Astrocyte of the spinal cord (primary cell): Measurements from ENCODE around the gene ABHD15.
A peak's percentile ranks its signal among the peaks of the same experiment; 100 is the strongest.

Experiments used
- DNase-seq: peaks from one replicate; pipeline ENCODE4 v3.0.0; 2011; ENCODE audit warnings: low read depth, low spot score
- H3K4me3 ChIP-seq: 2 replicates; pipeline ENCODE4 v1.5.1; 2011; ENCODE audit warnings: low read depth, mild to moderate bottlenecking, low read length, moderate library complexity
- in situ Hi-C: cut with HindIII; loops from 2 replicates; pipeline ENCODE4 v1.10.0; 2017; ENCODE audit warnings: low sequenced_read_pairs
- TF ChIP-seq, protein P1 (sequence below): IDR thresholded peaks from 2 replicates; pipeline ENCODE4 v1.5.1; 2012; ENCODE audit warnings: low read depth, mild to moderate bottlenecking, low read length, inconsistent platforms

The ABHD15 gene

DNA sequence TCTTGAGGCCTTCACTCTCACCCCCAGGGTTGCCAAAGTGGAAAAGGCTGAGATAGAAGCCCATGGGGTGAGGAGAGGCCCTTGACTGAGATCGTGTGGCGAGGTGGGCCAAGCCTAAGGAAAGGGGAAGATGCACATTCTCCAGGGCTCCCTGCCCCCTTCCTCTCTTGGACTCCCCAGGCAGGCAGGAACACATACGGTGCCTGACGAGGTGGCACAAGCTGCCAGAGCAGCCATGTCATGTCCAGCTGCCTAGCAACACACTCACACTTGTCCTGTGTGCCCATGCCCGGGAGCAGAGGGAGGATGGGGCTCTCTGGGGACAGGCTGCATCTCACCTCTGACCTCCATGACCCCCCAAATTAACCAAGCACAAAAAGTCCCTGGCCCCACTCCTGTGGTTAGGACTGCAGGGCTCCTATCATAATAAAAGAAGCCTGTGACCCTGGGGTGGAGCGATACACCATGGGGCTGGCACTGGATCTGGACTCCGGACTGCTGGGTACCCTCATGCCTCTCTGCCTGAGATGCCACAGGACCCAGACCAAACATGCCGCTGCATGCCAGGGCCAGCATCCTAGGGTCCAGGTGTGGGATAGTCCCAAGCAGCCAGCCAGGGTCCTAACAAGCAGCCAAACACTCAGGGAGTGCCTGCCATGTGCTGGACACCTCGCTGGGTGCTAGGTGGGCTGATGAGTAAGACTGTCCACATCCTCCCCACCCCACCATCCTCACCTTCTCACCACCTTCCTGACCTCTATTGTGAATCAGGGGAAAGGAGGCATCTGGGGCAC, 20.0 kb upstream of the ABHD15 start:
- no peak overlapping the region for H3K4me3 ChIP-seq
- in situ Hi-C loops = no loop called here

DNA sequence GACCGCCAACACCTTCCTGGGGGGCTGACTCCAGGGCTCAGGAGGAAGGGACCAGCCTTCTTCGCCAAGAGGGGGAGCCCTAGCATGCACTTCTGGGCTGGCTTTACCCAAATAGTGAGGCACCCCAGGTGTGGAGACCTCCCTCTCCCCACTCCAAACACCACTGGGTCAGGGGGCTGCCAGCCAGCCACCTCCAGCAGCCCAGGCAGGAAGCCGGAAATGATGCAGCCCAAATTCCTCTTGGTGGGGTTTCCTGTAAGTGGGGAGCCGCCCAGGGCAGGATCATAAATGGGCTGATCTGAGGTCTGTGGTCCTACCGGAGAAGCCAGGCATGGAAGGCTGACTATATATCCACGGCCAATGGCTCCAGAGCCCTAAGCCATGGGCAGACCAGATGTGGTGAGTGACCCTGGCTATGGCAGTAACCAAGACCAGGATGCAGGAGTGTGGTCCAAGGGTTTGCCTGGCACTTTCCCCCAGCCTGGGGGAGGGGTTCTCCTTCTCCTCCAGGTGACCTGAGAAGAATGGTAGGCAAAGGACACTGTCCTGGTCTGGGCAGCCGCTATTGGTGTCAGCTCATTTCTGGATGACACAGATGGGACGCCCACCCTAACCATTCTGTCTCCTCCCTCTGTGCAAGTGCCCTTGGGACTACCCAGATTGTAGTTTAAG, 18.4 kb upstream of the ABHD15 start:
- TF ChIP-seq, protein P1, sequence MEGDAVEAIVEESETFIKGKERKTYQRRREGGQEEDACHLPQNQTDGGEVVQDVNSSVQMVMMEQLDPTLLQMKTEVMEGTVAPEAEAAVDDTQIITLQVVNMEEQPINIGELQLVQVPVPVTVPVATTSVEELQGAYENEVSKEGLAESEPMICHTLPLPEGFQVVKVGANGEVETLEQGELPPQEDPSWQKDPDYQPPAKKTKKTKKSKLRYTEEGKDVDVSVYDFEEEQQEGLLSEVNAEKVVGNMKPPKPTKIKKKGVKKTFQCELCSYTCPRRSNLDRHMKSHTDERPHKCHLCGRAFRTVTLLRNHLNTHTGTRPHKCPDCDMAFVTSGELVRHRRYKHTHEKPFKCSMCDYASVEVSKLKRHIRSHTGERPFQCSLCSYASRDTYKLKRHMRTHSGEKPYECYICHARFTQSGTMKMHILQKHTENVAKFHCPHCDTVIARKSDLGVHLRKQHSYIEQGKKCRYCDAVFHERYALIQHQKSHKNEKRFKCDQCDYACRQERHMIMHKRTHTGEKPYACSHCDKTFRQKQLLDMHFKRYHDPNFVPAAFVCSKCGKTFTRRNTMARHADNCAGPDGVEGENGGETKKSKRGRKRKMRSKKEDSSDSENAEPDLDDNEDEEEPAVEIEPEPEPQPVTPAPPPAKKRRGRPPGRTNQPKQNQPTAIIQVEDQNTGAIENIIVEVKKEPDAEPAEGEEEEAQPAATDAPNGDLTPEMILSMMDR = peak; percentile 55
- in situ Hi-C loops = no loop called here

More for the DNA sequence above, 20.0 kb upstream of the ABHD15 start:
- TF ChIP-seq, protein P1 = no peak
- DNase-seq = no peak

DNA sequence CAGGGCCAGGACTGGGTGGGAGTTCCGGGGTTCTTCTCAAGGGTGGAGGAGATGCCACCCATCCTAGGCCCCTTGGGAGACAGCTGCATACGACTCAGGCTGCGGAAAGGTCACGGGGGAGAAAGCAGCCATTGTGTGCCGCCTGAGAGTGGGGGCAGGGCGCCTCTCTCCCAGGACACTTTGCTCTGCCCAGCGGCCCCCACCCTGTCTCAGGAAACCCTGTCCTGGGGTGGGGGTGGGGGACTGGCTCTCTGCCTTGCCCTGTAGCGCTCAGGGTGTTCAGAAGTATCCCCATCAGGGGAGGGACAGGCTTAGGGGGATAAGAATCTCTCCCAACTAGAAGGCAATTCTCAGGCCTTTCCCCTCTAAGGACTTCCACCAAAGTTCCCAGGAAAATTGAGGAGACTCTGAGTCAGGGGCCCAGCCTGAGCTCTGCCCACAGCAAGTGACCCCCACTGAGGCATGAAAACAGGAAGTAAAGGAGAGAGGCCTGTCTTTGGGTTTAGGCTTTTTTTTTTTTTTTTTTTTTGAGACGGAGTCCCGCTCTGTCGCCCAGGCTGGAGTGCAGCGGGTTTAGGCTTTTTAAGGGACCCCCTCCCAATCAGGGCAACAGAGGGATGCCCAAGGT, 17.7 kb upstream of the ABHD15 start:
- H3K4me3 ChIP-seq = no peak overlapping the region
- TF ChIP-seq, protein P1 = no peak
- DNase-seq = no peak
- in situ Hi-C loops = no loop called here

More for the DNA sequence above, 18.4 kb upstream of the ABHD15 start:
- DNase-seq = no peak
- no peak overlapping the region for H3K4me3 ChIP-seq

DNA sequence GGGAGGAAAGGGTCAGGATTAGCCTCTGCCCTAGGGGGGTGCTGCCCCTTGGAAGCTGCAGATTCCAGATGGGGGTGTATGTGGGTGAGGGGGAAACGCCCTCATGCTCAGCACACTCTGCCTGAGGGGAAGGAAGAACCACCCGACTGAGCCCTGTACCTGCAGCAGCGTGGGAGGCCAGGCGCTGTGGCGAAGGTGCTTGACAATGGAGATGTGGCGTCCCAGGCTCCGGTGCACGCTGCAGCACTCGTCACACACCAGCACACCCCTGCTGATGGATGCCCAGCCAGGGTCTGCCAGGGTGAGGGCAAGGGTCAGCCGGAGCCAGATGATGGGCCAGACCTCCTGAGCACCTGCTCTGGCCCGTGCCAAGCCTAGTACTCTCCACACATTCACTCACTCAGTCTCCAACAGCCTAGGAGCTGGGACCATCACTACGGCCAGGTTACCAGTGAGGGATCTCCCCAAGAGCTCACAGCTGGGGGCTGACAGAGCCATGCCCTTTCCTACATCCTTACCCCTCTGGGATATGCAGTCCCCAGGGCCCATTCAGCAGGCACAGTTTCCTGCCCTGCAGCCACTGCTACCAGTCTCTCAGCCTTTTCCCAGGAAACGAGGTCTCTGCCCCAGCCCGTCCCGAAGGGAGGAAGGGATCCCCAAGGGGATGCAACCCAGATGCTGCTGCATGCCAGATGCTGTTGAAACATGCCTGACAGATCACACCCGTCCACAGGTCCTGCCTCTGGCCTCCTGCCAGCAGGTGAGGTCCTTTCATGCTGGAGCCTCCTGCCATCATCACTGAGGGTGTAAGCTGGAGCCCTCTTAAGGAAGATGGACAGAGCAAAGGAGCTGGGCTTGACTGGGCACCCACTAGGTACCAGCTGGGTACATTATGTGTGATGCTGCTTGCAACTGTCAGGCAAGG, 16.7 kb upstream of the ABHD15 start:
- no peak overlapping the region for H3K4me3 ChIP-seq
- TF ChIP-seq, protein P1 = no peak
- in situ Hi-C loops = no loop called here
- DNase-seq = no peak

DNA sequence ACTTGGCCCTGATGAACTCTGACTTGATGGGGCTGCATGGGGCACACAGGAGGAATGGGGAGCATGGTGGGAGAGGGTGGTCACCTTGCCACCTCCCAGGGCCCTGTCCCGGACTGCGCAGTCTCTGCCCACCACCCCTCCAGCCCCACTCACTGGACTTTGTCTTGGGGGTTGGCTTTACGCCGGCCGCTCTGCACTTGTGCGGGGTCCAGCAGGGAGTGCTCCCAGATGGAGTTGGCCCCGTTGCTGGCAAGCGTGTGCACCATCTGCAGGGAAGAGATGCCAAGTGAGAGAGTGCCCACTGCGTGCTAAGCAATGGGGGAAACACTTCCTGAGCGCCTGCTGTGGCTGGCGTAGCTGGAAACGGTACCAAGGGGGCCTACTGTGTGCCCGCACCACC, 15.9 kb upstream of the ABHD15 start:
- TF ChIP-seq, protein P1 = no peak
- DNase-seq = no peak
- in situ Hi-C loops = no loop called here
- H3K4me3 ChIP-seq = no peak overlapping the region
